NB4 (cell line): ENCODE measurements around the gene CCDC28B.

ENCODE experiments used
- DNase-seq: peaks from one replicate; pipeline ENCODE4 v3.0.0; 2010; ENCODE audit warnings: low read depth
- H3K4me3 ChIP-seq: one replicate; pipeline ENCODE4 v1.5.1; 2011; ENCODE audit warnings: mild to moderate bottlenecking, low read depth, low read length, moderate library complexity
- CTCF ChIP-seq: IDR thresholded peaks from one replicate; pipeline ENCODE4 v1.5.1; 2012; ENCODE audit warnings: low read depth, low read length
- MAX ChIP-seq: IDR thresholded peaks from 2 replicates; pipeline ENCODE4 v1.6.1; 2011; ENCODE audit warnings: low read depth, low read length
- MYC ChIP-seq: IDR thresholded peaks from 2 replicates; pipeline ENCODE4 v1.6.1; 2011; ENCODE audit warnings: low read depth, low read length
- POLR2A ChIP-seq: IDR thresholded peaks from 2 replicates; pipeline ENCODE4 v1.6.1; 2011; ENCODE audit warnings: mild to moderate bottlenecking; ENCODE audit not compliant: insufficient read length; ENCODE audit errors: extremely low read depth

The CCDC28B gene

GRCh38 chr1:32195972-32196823, 4.2 kb upstream of the CCDC28B start:
- TF ChIP-seq MYC: no peak
- TF ChIP-seq POLR2A: no peak
- no peak for DNase-seq
- H3K4me3 ChIP-seq: no peak overlapping the region

GRCh38 chr1:32197074-32197473, 3.3 kb upstream of the CCDC28B start:
- TF ChIP-seq MYC (no peak), MAX (no peak), POLR2A (no peak), CTCF (no peak)
- DNase-seq: no peak
- H3K4me3 ChIP-seq: no peak overlapping the region

GRCh38 chr1:32197837-32198236, 2.6 kb upstream of the CCDC28B start:
- no peak overlapping the region for H3K4me3 ChIP-seq
- DNase-seq: no peak
- TF ChIP-seq POLR2A (no peak), CTCF (no peak), MYC (no peak), MAX (no peak)

- H3K4me3 ChIP-seq: no peak overlapping the region
- TF ChIP-seq MYC (no peak), MAX (no peak), POLR2A (no peak), CTCF (no peak)
- DNase-seq: no peak
Observed at GRCh38 chr1:32198237-32199042, 2.0 kb upstream of the CCDC28B start.

- TF ChIP-seq POLR2A: no peak
- TF ChIP-seq MYC: no peak
- TF ChIP-seq MAX: no peak
- no peak for TF ChIP-seq CTCF
- no peak overlapping the region for H3K4me3 ChIP-seq
- no peak for DNase-seq
Observed at GRCh38 chr1:32199043-32199716, 1.2 kb upstream of the CCDC28B start.

GRCh38 chr1:32199717-32200072, 700 bp upstream of the CCDC28B start:
- no peak overlapping the region for H3K4me3 ChIP-seq
- DNase-seq: no peak
- TF ChIP-seq MAX: no peak
